H1 (cell line): Measurements from ENCODE around the gene RAB3IL1. TPM values are rescaled to one million over a fixed set of nuclear protein-coding genes. Genes with fewer than 3 reads are reported as not detected.

ENCODE experiments used
- ATF3 ChIP-seq: IDR thresholded peaks from 2 replicates; pipeline ENCODE4 v1.6.1; 2011; ENCODE audit warnings: low read depth, mild to moderate bottlenecking, low read length; ENCODE audit not compliant: insufficient read depth
- BACH1 ChIP-seq: IDR thresholded peaks from 2 replicates; pipeline ENCODE4 v1.6.1; 2012; ENCODE audit warnings: low read length, improper control_type of control experiment
- CHD2 ChIP-seq: IDR thresholded peaks from 2 replicates; pipeline ENCODE4 v1.6.1; 2012; ENCODE audit warnings: low read length, improper control_type of control experiment
- EZH2 ChIP-seq: fragments of 200-600 bp; sonication (generic); IDR thresholded peaks from 2 replicates; pipeline ENCODE4 v1.7.1; 2012; ENCODE audit warnings: low read depth, mild to moderate bottlenecking, moderate library complexity, low read length, inconsistent platforms; ENCODE audit not compliant: severe bottlenecking
- KDM4A ChIP-seq: IDR thresholded peaks from one replicate; pipeline ENCODE4 v1.7.1; 2012; ENCODE audit warnings: low read depth, mild to moderate bottlenecking, moderate library complexity, low read length, inconsistent platforms; ENCODE audit not compliant: severe bottlenecking
- NANOG ChIP-seq: IDR thresholded peaks from 2 replicates; pipeline ENCODE4 v1.6.1; 2011; ENCODE audit warnings: low read length, low read depth, mild to moderate bottlenecking, inconsistent platforms; ENCODE audit not compliant: insufficient read depth, poor library complexity, severe bottlenecking
- PHF8 ChIP-seq: fragments of 200-600 bp; sonication (generic); conservative IDR thresholded peaks from 2 replicates; pipeline ENCODE4 v1.7.1; 2012; ENCODE audit warnings: low read depth, mild to moderate bottlenecking, inconsistent platforms, low read length, moderate library complexity
- RBBP5 ChIP-seq: IDR thresholded peaks from 2 replicates; pipeline ENCODE4 v1.7.1; 2012; ENCODE audit warnings: low read depth, mild to moderate bottlenecking, inconsistent platforms, low read length, moderate library complexity, borderline replicate concordance
- SUZ12 ChIP-seq: fragments of 200-600 bp; sonication (generic); IDR thresholded peaks from 2 replicates; pipeline ENCODE4 v1.6.1; 2012; ENCODE audit warnings: mild to moderate bottlenecking, inconsistent platforms, low read length, moderate library complexity, mixed read lengths
- USF2 ChIP-seq: IDR thresholded peaks from 2 replicates; pipeline ENCODE4 v1.6.1; 2011; ENCODE audit warnings: low read length, improper control_type of control experiment
- polyA plus RNA-seq, 7 experiments: library from polyadenylated mRNA; depleted of rRNA in 3 of 7; stranded (reverse) in 5 of 7; unstranded in 2 of 7; fragments of >200 nt in 5 of 7; fragments of 200-250 nt in 2 of 7; gene quantifications; 1 replicate in 5 of 7; 2 replicates in 1 of 7; 4 replicates in 1 of 7; pipeline versions ENCODE4 v1.2.1 to v1.2.3, GENCODE V29; 2011 to 2013; ENCODE audit warnings: missing spikeins in 2 of 7, mixed read lengths in 2 of 7
- total RNA-seq: library from RNA; stranded (reverse); fragmentation: NEBNext Ultra II Directional; extraction: Animal tissue kit (Norgen Biotek cat#: 25700); gene quantifications from 2 replicates; pipeline ENCODE4 v1.2.1, GENCODE V29; 2021

The RAB3IL1 gene
- total and polyA plus RNA-seq, 2 of the 8 experiments (the other 6 are each of a cell fraction or from before 2014, with no cell fraction given): 6.8 to 7.9 TPM

- TF ChIP-seq USF2 (0 out of 2 replicates have a peak, but pooled peaks have one; percentile 14), RBBP5 (no peak), NANOG (peak; percentile 19), EZH2 (no peak), ATF3 (no peak), KDM4A (no peak), PHF8 (no peak), SUZ12 (no peak), BACH1 (no peak), CHD2 (no peak)
Observed at GRCh38 chr11:61881397-61881796, 36.0 kb downstream of the RAB3IL1 start (continued).
